Neural crest cell (in vitro differentiated cells): ENCODE measurements around the gene ENTPD2. TPM values are rescaled to one million over a fixed set of nuclear protein-coding genes. Genes with fewer than 3 reads are reported as not detected.

Experiments
- DNase-seq: peaks from one replicate; pipeline ENCODE4 v3.0.0; 2021; ENCODE audit warnings: low read depth, mixed read lengths, low spot score
- H3K27ac Mint-ChIP-seq: one replicate; pipeline ENCODE4 v1.8.0; 2021; ENCODE audit warnings: mild to moderate bottlenecking, mixed read lengths; ENCODE audit not compliant: unreplicated experiment
- H3K27me3 Mint-ChIP-seq: 2 replicates; pipeline ENCODE4 v1.8.0; 2021; ENCODE audit warnings: low read depth, mild to moderate bottlenecking, mixed read lengths
- H3K36me3 Mint-ChIP-seq: 2 replicates; pipeline ENCODE4 v1.8.0; 2021; ENCODE audit warnings: low read depth, mild to moderate bottlenecking, mixed read lengths
- H3K4me1 Mint-ChIP-seq: 2 replicates; pipeline ENCODE4 v1.8.0; 2021; ENCODE audit warnings: mixed read lengths
- H3K4me3 Mint-ChIP-seq: one replicate; pipeline ENCODE4 v1.8.0; 2021; ENCODE audit warnings: mild to moderate bottlenecking, mixed read lengths
- H3K9me3 Mint-ChIP-seq: 2 replicates; pipeline ENCODE4 v1.8.0; 2021; ENCODE audit warnings: mixed read lengths
- total RNA-seq: library from RNA; stranded (reverse); gene quantifications from 2 replicates; pipeline ENCODE4 v1.2.1, GENCODE V29; 2021
- TF ChIP-seq, protein P1 (sequence below): fragments of 200-600 bp; sonication (generic); conservative IDR thresholded peaks from 2 replicates; pipeline ENCODE4 v1.5.0; 2021; ENCODE audit warnings: antibody characterized with exemption, mild to moderate bottlenecking

The ENTPD2 gene
- total RNA-seq, 1 donor from 2014 or later: not detected

GRCh38 chr9:137042751-137043727 lies 10.8 kb downstream of the ENTPD2 start:
- TF ChIP-seq, protein P1, sequence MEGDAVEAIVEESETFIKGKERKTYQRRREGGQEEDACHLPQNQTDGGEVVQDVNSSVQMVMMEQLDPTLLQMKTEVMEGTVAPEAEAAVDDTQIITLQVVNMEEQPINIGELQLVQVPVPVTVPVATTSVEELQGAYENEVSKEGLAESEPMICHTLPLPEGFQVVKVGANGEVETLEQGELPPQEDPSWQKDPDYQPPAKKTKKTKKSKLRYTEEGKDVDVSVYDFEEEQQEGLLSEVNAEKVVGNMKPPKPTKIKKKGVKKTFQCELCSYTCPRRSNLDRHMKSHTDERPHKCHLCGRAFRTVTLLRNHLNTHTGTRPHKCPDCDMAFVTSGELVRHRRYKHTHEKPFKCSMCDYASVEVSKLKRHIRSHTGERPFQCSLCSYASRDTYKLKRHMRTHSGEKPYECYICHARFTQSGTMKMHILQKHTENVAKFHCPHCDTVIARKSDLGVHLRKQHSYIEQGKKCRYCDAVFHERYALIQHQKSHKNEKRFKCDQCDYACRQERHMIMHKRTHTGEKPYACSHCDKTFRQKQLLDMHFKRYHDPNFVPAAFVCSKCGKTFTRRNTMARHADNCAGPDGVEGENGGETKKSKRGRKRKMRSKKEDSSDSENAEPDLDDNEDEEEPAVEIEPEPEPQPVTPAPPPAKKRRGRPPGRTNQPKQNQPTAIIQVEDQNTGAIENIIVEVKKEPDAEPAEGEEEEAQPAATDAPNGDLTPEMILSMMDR: no peak
- Mint-ChIP-seq H3K27me3 (peaks cover 25% of the 10 kb centered on the region), H3K27ac (no peak overlapping the region), H3K4me1 (peaks cover 4% of the 10 kb centered on the region), H3K9me3 (no peaks in the 10 kb centered on the region), H3K4me3 (no peak overlapping the region), H3K36me3 (no peaks in the 10 kb centered on the region)
- DNase-seq: no peak

DNA sequence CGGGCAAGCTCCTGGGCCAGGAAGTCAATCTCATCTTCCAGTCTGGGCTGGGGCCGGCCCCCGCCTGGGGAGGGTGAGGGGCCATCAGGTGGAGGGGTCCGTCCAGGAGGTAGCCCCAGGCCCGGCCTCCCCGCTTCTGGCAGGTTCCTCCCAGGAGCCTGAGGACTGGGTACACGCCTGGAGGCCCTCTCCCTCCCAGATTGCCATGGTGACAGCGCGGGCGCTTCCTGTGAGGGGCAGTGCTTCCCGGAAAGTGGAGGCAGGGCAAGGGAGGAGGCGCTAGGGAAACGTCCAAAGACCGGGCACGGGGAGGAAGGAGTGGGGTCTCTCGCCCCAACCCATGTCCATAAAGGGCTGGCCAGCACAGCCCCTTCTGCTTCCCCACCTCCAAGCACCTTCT lies 12.7 kb downstream of the ENTPD2 start:
- H3K27me3 Mint-ChIP-seq: peaks cover 7% of the 10 kb centered on the region
- no peaks in the 10 kb centered on the region for H3K36me3 Mint-ChIP-seq
- H3K27ac Mint-ChIP-seq: no peak overlapping the region
- H3K4me1 Mint-ChIP-seq: peaks cover 4% of the 10 kb centered on the region
- DNase-seq: no peak
- no peak overlapping the region for H3K4me3 Mint-ChIP-seq
- no peaks in the 10 kb centered on the region for H3K9me3 Mint-ChIP-seq
- TF ChIP-seq, protein P1: no peak

DNA sequence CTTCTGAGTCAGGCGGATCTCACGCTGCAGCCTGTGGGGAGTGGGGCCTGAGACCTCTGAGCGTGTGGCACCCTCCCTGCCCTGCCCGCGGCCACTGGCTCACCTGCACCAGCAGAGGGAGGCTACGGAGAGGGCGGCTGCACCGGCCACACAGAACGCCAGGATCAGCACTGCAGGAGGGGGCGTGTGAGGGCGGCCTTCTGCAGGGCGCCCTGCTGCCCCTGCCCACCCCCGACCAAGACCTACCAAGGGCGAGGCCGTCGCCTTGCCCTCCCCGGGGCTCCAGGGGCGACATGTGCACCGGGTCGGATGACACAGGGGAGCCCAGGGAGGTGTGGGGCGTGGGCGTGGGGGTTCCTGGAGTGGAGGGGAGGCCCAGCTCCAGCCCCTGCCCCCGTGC lies 13.3 kb downstream of the ENTPD2 start:
- Mint-ChIP-seq H3K4me1 (peaks cover 4% of the 10 kb centered on the region), H3K36me3 (no peaks in the 10 kb centered on the region), H3K9me3 (no peaks in the 10 kb centered on the region), H3K27me3 (peaks cover 7% of the 10 kb centered on the region), H3K27ac (no peak overlapping the region), H3K4me3 (no peak overlapping the region)
- DNase-seq: no peak
- TF ChIP-seq, protein P1: no peak

- Mint-ChIP-seq H3K9me3 (no peaks in the 10 kb centered on the region), H3K36me3 (no peaks in the 10 kb centered on the region), H3K4me1 (peaks cover 2% of the 10 kb centered on the region), H3K27me3 (peaks cover 2% of the 10 kb centered on the region), H3K27ac (no peak overlapping the region), H3K4me3 (no peak overlapping the region)
- DNase-seq: no peak
- TF ChIP-seq, protein P1: no peak
Observed at GRCh38 chr9:137039611-137040366, 14.1 kb downstream of the ENTPD2 start.

- H3K27ac Mint-ChIP-seq: no peak overlapping the region
- no peaks in the 10 kb centered on the region for H3K36me3 Mint-ChIP-seq
- H3K4me1 Mint-ChIP-seq: no peaks in the 10 kb centered on the region
- H3K9me3 Mint-ChIP-seq: no peaks in the 10 kb centered on the region
- DNase-seq: no peak
- no peak overlapping the region for H3K4me3 Mint-ChIP-seq
- no peaks in the 10 kb centered on the region for H3K27me3 Mint-ChIP-seq
- TF ChIP-seq, protein P1: no peak
Observed at GRCh38 chr9:137038916-137039315, 14.9 kb downstream of the ENTPD2 start.
